Hematopoietic multipotent progenitor cell treated with erythropoietin and hydrocortisone succinate and interleukin-3 and kit ligand, for 8 days (in vitro differentiated cells): Measurements from ENCODE around the gene RAET1L.
"Not testable (repeated sequence)": the region's sequence is repeated elsewhere in the genome, so short reads cannot be mapped to it uniquely, and the experiment has no call there.

ENCODE experiments used
- DNase-seq: peaks from one replicate; pipeline ENCODE4 v3.0.0-alpha.2; 2015

The RAET1L gene

GRCh38 chr6:150015281-150016001 is 9.9 kb downstream of the RAET1L start:
- DNase-seq = peak; percentile 4

GRCh38 chr6:150014623-150015280 is 10.6 kb downstream of the RAET1L start:
- DNase-seq = not testable (repeated sequence)

- not testable (repeated sequence) for DNase-seq
Measured at GRCh38 chr6:150013785-150014622, 11.3 kb downstream of the RAET1L start.

- DNase-seq = peak; percentile 25
Measured at GRCh38 chr6:150012846-150013784, 12.2 kb downstream of the RAET1L start.

GRCh38 chr6:150008588-150008987 is 16.7 kb downstream of the RAET1L start:
- no peak for DNase-seq

GRCh38 chr6:150006961-150007464 is 18.3 kb downstream of the RAET1L start:
- DNase-seq = peak; percentile 18

- no peak for DNase-seq
Measured at GRCh38 chr6:150005761-150006651, 19.3 kb downstream of the RAET1L start.

GRCh38 chr6:150004783-150005717 is 20.3 kb downstream of the RAET1L start:
- peak; percentile 89 for DNase-seq

- DNase-seq = no peak
Measured at GRCh38 chr6:150004101-150004782, 21.1 kb downstream of the RAET1L start.

- not testable (repeated sequence) for DNase-seq
Measured at GRCh38 chr6:150003599-150003998, 21.7 kb downstream of the RAET1L start.

GRCh38 chr6:150002710-150003109 is 22.6 kb downstream of the RAET1L start:
- no peak for DNase-seq

- no peak for DNase-seq
Measured at GRCh38 chr6:150001295-150002008, 23.9 kb downstream of the RAET1L start.

- DNase-seq = no peak
Measured at GRCh38 chr6:149999636-150000035, 25.7 kb downstream of the RAET1L start.

GRCh38 chr6:149995971-149996370 is 29.4 kb downstream of the RAET1L start:
- no peak for DNase-seq

- no peak for DNase-seq
Measured at GRCh38 chr6:149995235-149995750, 30.0 kb downstream of the RAET1L start.

- no peak for DNase-seq
Measured at GRCh38 chr6:149991838-149992237, 33.5 kb downstream of the RAET1L start.

GRCh38 chr6:149991472-149991795 is 33.9 kb downstream of the RAET1L start:
- not testable (repeated sequence) for DNase-seq

- no peak for DNase-seq
Measured at GRCh38 chr6:149990661-149991471, 34.5 kb downstream of the RAET1L start.
